Smooth muscle cell (in vitro differentiated cells): Measurements from ENCODE around the gene TMEM212. TPM values are rescaled to one million over a fixed set of nuclear protein-coding genes. Genes with fewer than 3 reads are reported as not detected.
A peak's percentile ranks its signal among the peaks of the same experiment; 100 is the strongest.

Experiments used
- DNase-seq: peaks from one replicate; lab custom pipeline; 2025; ENCODE audit not compliant: unreplicated experiment; lab: John Stamatoyannopoulos, UW
- H2AFZ ChIP-seq: fragments of 200-600 bp; sonication (generic); 2 replicates; pipeline ENCODE4 v1.6.0; 2016; ENCODE audit warnings: antibody characterized with exemption, low read depth, mild to moderate bottlenecking
- H3F3A ChIP-seq: fragments of 200-600 bp; sonication (generic); 2 replicates; pipeline ENCODE4 v1.6.0; 2017; ENCODE audit warnings: antibody characterized with exemption, low read depth
- H3K27ac ChIP-seq: fragments of 200-600 bp; sonication (generic); 2 replicates; pipeline ENCODE4 v1.5.1; 2016; ENCODE audit warnings: low read depth, mild to moderate bottlenecking
- H3K27me3 ChIP-seq: fragments of 200-600 bp; sonication (generic); 2 replicates; pipeline ENCODE4 v1.6.1; 2016; ENCODE audit warnings: low read depth, mild to moderate bottlenecking
- H3K36me3 ChIP-seq: fragments of 200-600 bp; sonication (generic); 2 replicates; pipeline ENCODE4 v1.5.1; 2016; ENCODE audit warnings: low read depth
- H3K4me1 ChIP-seq: fragments of 200-600 bp; sonication (generic); 2 replicates; pipeline ENCODE4 v1.5.1; 2016; ENCODE audit warnings: low read depth
- H3K4me2 ChIP-seq: fragments of 200-600 bp; sonication (generic); 2 replicates; pipeline ENCODE4 v1.6.0; 2016; ENCODE audit warnings: mild to moderate bottlenecking
- H3K4me3 ChIP-seq: fragments of 200-600 bp; sonication (generic); 2 replicates; pipeline ENCODE4 v1.5.1; 2016; ENCODE audit warnings: mild to moderate bottlenecking
- H3K79me2 ChIP-seq: fragments of 200-600 bp; sonication (generic); 2 replicates; pipeline ENCODE4 v1.6.0; 2016; ENCODE audit warnings: low read depth, mild to moderate bottlenecking
- H3K9ac ChIP-seq: fragments of 200-600 bp; sonication (generic); 2 replicates; pipeline ENCODE4 v1.6.0; 2016; ENCODE audit warnings: low read depth
- H3K9me3 ChIP-seq: fragments of 200-600 bp; sonication (generic); replicated peaks from 2 replicates; pipeline ENCODE4 v1.5.1; 2016; ENCODE audit warnings: low read depth
- H4K20me1 ChIP-seq: fragments of 200-600 bp; sonication (generic); 2 replicates; pipeline ENCODE4 v1.6.0; 2016; ENCODE audit warnings: low read depth
- WGBS: methylation state at CpG from one replicate; pipeline ENCODE4 v1.1.7; 2016; ENCODE audit warnings: low lambda C conversion rate; 5-methylcytosine and 5-hydroxymethylcytosine counted together
- polyA plus RNA-seq: library from polyadenylated mRNA; unstranded; fragments of >200 nt; fragmentation: Nextera tagmentation; extraction: Ambion mirVana; gene quantifications from 2 replicates; pipeline ENCODE4 v1.2.1, GENCODE V29; 2016
- total RNA-seq: library from RNA; depleted of rRNA; stranded (reverse); fragments of >200 nt; gene quantifications from 2 replicates; pipeline ENCODE4 v1.2.3, GENCODE V29; 2014
- TF ChIP-seq, protein P1 (sequence below): fragments of 200-600 bp; sonication (generic); IDR thresholded peaks from 2 replicates; pipeline ENCODE4 v1.5.1; 2017; ENCODE audit warnings: borderline replicate concordance, mild to moderate bottlenecking, antibody characterized with exemption; ENCODE audit not compliant: insufficient read depth, poor library complexity, severe bottlenecking

The TMEM212 gene
- total and polyA plus RNA-seq, 2 experiments from 2014 or later = not detected

DNA sequence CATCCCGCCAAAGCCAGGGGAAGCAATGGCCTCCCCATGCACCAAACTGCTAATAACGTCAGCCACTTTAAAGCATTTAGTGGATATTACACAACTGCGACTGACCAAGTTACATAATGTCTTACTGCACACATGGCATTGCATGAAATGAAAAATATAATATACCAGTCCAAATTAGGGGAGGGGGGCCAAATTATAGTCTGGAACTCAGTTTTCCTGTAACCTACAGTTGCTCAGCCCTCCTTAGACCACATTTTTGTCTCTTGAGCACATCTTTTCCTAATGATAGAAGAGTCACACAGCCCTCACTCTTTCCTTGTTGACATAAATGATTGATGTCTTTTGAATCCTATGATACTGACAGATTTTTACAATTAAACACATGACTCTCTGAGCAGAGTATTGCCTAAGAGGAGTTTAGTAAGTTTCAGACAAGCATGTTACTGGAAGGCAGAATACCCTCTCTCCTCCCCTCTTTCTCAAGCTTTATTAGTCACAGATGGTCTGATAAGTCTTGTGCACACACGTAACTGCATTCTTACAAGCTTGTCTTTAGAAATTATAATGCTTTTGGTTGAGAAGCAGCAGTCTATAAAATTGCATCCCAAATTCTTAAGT is 31.7 kb upstream of the TMEM212 start:
- Histone ChIP-seq H3K4me2 (peak overlapping the region; percentile 83), H3K4me3 (peak overlapping the region; percentile 66), H3K36me3 (no peaks in the 10 kb centered on the region), H3K27ac (peak overlapping the region; percentile 95), H3K9me3 (no peaks in the 10 kb centered on the region), H4K20me1 (no peaks in the 10 kb centered on the region), H2AFZ (no peak overlapping the region), H3K27me3 (no peaks in the 10 kb centered on the region), H3K79me2 (peaks cover 18% of the 10 kb centered on the region), H3K4me1 (no peaks in the 10 kb centered on the region), H3K9ac (peak overlapping the region; percentile 90), H3F3A (peaks cover 8% of the 10 kb centered on the region)
- no peak for DNase-seq
- 19% methylated on average over 4 of the region's 4 CpGs for WGBS
- TF ChIP-seq, protein P1, sequence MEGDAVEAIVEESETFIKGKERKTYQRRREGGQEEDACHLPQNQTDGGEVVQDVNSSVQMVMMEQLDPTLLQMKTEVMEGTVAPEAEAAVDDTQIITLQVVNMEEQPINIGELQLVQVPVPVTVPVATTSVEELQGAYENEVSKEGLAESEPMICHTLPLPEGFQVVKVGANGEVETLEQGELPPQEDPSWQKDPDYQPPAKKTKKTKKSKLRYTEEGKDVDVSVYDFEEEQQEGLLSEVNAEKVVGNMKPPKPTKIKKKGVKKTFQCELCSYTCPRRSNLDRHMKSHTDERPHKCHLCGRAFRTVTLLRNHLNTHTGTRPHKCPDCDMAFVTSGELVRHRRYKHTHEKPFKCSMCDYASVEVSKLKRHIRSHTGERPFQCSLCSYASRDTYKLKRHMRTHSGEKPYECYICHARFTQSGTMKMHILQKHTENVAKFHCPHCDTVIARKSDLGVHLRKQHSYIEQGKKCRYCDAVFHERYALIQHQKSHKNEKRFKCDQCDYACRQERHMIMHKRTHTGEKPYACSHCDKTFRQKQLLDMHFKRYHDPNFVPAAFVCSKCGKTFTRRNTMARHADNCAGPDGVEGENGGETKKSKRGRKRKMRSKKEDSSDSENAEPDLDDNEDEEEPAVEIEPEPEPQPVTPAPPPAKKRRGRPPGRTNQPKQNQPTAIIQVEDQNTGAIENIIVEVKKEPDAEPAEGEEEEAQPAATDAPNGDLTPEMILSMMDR = no peak

GRCh38 chr3:171811913-171812335 is 31.2 kb upstream of the TMEM212 start:
- Histone ChIP-seq H3K27ac (peak overlapping the region; percentile 95), H3K4me2 (peak overlapping the region; percentile 16), H3F3A (peaks cover 13% of the 10 kb centered on the region), H2AFZ (no peak overlapping the region), H3K4me3 (no peak overlapping the region), H3K79me2 (peaks cover 17% of the 10 kb centered on the region), H3K9ac (peak overlapping the region; percentile 14), H3K9me3 (no peaks in the 10 kb centered on the region), H3K36me3 (no peaks in the 10 kb centered on the region), H4K20me1 (no peaks in the 10 kb centered on the region), H3K4me1 (no peaks in the 10 kb centered on the region), H3K27me3 (no peaks in the 10 kb centered on the region)
- WGBS = 77% methylated on average over 9 of the region's 9 CpGs
- TF ChIP-seq, protein P1 = no peak
- DNase-seq = no peak

DNA sequence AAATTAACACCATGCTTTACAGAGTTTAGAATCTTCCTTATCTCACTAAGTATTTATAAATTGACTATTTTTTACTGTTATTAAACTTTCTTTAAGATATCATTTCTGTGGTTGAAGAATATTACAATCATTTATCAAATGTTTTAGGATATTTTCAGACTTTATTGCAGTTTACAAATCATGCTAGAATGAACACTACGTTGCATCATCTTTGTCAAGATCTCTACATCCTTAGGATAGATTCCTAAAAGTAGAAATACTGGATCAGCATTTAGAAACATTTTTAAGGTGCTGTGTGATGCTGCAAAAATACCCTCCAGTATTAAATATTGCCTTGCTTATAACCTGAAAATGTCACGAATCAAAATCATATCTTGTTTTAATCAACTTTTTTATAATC is 30.3 kb upstream of the TMEM212 start:
- H3K9ac ChIP-seq = no peak overlapping the region

More for the DNA sequence above, 30.3 kb upstream of the TMEM212 start:
- Histone ChIP-seq H3K36me3 (no peaks in the 10 kb centered on the region), H3K27me3 (no peaks in the 10 kb centered on the region), H3K4me2 (no peak overlapping the region), H3K4me3 (no peak overlapping the region), H3K79me2 (peaks cover 8% of the 10 kb centered on the region), H3K4me1 (no peaks in the 10 kb centered on the region), H2AFZ (no peak overlapping the region), H3K9me3 (no peaks in the 10 kb centered on the region), H4K20me1 (no peaks in the 10 kb centered on the region), H3K27ac (peak overlapping the region; percentile 95), H3F3A (peaks cover 13% of the 10 kb centered on the region)
- 76% methylated on average over 2 of the region's 2 CpGs for WGBS
- TF ChIP-seq, protein P1 = no peak
- no peak for DNase-seq
